Activated T-helper 9 cell treated with anti-CD3 and anti-CD28 coated beads, Interleukin-2, amount 50 U/mL, for 16 hours (primary cell): Measurements from ENCODE around the gene KANK4.
"Not testable (repeated sequence)": the region's sequence is repeated elsewhere in the genome, so short reads cannot be mapped to it uniquely, and the experiment has no call there.

Experiments used
- DNase-seq: peaks from one replicate; pipeline ENCODE4 v3.0.0-alpha.2; 2020; ENCODE audit warnings: low read depth

KANK4 gene

GRCh38 chr1:62271948-62272728 is 47.1 kb downstream of the KANK4 start:
- DNase-seq: no peak

- no peak for DNase-seq
Observed at GRCh38 chr1:62271134-62271533, 48.1 kb downstream of the KANK4 start.

GRCh38 chr1:62269851-62270495 is 49.3 kb downstream of the KANK4 start:
- no peak for DNase-seq

- no peak for DNase-seq
Observed at GRCh38 chr1:62269439-62269838, 49.8 kb downstream of the KANK4 start.

- no peak for DNase-seq
Observed at GRCh38 chr1:62268315-62268714, 50.9 kb downstream of the KANK4 start.

- no peak for DNase-seq
Observed at GRCh38 chr1:62265956-62266935, 53.0 kb downstream of the KANK4 start.

- no peak for DNase-seq
Observed at GRCh38 chr1:62263814-62264353, 55.4 kb downstream of the KANK4 start.

- DNase-seq: no peak
Observed at GRCh38 chr1:62263006-62263813, 56.0 kb downstream of the KANK4 start.

GRCh38 chr1:62260688-62261087 is 58.5 kb downstream of the KANK4 start:
- DNase-seq: no peak

- DNase-seq: no peak
Observed at GRCh38 chr1:62259551-62259950, 59.7 kb downstream of the KANK4 start.

GRCh38 chr1:62250126-62250726 is 69.0 kb downstream of the KANK4 start:
- DNase-seq: no peak

GRCh38 chr1:62247391-62248168 is 71.7 kb downstream of the KANK4 start:
- DNase-seq: no peak

GRCh38 chr1:62245201-62245600 is 74.0 kb downstream of the KANK4 start:
- DNase-seq: no peak

- not testable (repeated sequence) for DNase-seq
Observed at GRCh38 chr1:62244380-62244779, 74.9 kb downstream of the KANK4 start.

- DNase-seq: no peak
Observed at GRCh38 chr1:62241371-62242131, 77.7 kb downstream of the KANK4 start.

- DNase-seq: no peak
Observed at GRCh38 chr1:62240651-62241370, 78.4 kb downstream of the KANK4 start.

GRCh38 chr1:62239652-62240403 is 79.4 kb downstream of the KANK4 start:
- DNase-seq: not testable (repeated sequence)

- DNase-seq: no peak
Observed at GRCh38 chr1:62238507-62238906, 80.7 kb downstream of the KANK4 start.
